Uterus (tissue), 4 donors: ENCODE measurements around the gene PREX1. TPM values are rescaled to one million over a fixed set of nuclear protein-coding genes. Genes with fewer than 3 reads are reported as not detected.
"Not testable (repeated sequence)": the region's sequence is repeated elsewhere in the genome, so short reads cannot be mapped to it uniquely, and the experiment has no call there.

Experiments used
- DNase-seq, 2 donors: peaks; one replicate each; pipeline ENCODE4 v3.0.0-alpha.2; 2019 to 2020
- H3K27ac ChIP-seq, 2 donors: fragments of 200-600 bp; sonication (generic); 1 replicate in 1 of 2; 2 replicates in 1 of 2; pipeline ENCODE4 v1.5.1; 2016 to 2018
- H3K27me3 ChIP-seq, 2 donors: fragments of 200-600 bp; sonication (generic); one replicate each; pipeline ENCODE4 v1.5.1; 2018 to 2019; ENCODE audit warnings: control low read depth in 1 of 2
- H3K36me3 ChIP-seq, 2 donors: fragments of 200-600 bp; sonication (generic); one replicate each; pipeline ENCODE4 v1.5.1; 2019; ENCODE audit warnings: control low read depth in 1 of 2
- H3K4me1 ChIP-seq, 2 donors: fragments of 200-600 bp; sonication (generic); one replicate each; pipeline ENCODE4 v1.5.1; 2018 to 2019; ENCODE audit warnings: control low read depth in 1 of 2
- H3K4me3 ChIP-seq, 2 donors: fragments of 200-600 bp; sonication (generic); 1 replicate in 1 of 2; 2 replicates in 1 of 2; pipeline ENCODE4 v1.5.1; 2018 to 2019; ENCODE audit warnings: mild to moderate bottlenecking in 1 of 2
- H3K9me3 ChIP-seq, 2 donors: fragments of 200-600 bp; sonication (generic); one replicate each; pipeline ENCODE4 v1.5.1; 2019; ENCODE audit warnings: control low read depth in 1 of 2
- POLR2A ChIP-seq, 2 donors: fragments of 450-650 bp; IDR thresholded peaks; one replicate each; pipeline ENCODE4 v1.6.1; 2016; ENCODE audit warnings: antibody characterized with exemption in 2 of 2, mild to moderate bottlenecking in 1 of 2, moderate library complexity in 1 of 2
- intact Hi-C: fragments of 100-400 bp; cut with DNase I; formaldehyde crosslinking; loops from one replicate; pipeline ENCODE4 v1.15.1; 2023; ENCODE audit warnings: low total_unique reads
- total RNA-seq, 4 donors: library from RNA; depleted of rRNA in 3 of 4; stranded (reverse); fragments of >200 nt in 3 of 4; gene quantifications; one replicate each; pipeline versions ENCODE4 v1.1.0 to v1.2.4, GENCODE V29; 2014 to 2023
- TF ChIP-seq, protein P1 (sequence below), 4 experiments: fragments of 200-600 bp in 2 of 4; fragments of 450-650 bp in 2 of 4; sonication (generic) in 2 of 4; IDR thresholded peaks; one replicate each; pipeline ENCODE4 v1.5.1; 2016 to 2019; ENCODE audit warnings: antibody characterized with exemption in 4 of 4, mild to moderate bottlenecking in 2 of 4, moderate library complexity in 1 of 4
- donor health status: DM: yes; HTN: yes; CAD: no.

PREX1 gene
- total RNA-seq, 4 donors from 2014 or later, result 3.6 to 19.7 (median 11.3) TPM

GRCh38 chr20:48761023-48761785 lies 66.6 kb downstream of the PREX1 start:
- Histone ChIP-seq H3K4me3 (no peak overlapping the region), H3K4me1 (no peaks in the 10 kb centered on the region), H3K36me3 (no peaks in the 10 kb centered on the region), H3K9me3 (no peaks in the 10 kb centered on the region), H3K27me3 (no peaks in the 10 kb centered on the region), H3K27ac (peak overlapping the region in 1 of 2 donors; percentile 15)
- no peak for DNase-seq
- TF ChIP-seq, protein P1, sequence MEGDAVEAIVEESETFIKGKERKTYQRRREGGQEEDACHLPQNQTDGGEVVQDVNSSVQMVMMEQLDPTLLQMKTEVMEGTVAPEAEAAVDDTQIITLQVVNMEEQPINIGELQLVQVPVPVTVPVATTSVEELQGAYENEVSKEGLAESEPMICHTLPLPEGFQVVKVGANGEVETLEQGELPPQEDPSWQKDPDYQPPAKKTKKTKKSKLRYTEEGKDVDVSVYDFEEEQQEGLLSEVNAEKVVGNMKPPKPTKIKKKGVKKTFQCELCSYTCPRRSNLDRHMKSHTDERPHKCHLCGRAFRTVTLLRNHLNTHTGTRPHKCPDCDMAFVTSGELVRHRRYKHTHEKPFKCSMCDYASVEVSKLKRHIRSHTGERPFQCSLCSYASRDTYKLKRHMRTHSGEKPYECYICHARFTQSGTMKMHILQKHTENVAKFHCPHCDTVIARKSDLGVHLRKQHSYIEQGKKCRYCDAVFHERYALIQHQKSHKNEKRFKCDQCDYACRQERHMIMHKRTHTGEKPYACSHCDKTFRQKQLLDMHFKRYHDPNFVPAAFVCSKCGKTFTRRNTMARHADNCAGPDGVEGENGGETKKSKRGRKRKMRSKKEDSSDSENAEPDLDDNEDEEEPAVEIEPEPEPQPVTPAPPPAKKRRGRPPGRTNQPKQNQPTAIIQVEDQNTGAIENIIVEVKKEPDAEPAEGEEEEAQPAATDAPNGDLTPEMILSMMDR (IDR thresholded peaks at IDR 0.05), result no peak
- TF ChIP-seq POLR2A (IDR thresholded peaks at IDR 0.05), result no peak
- intact Hi-C loops, result no loop called here

- DNase-seq, result no peak
- Histone ChIP-seq H3K27ac (peak overlapping the region in 1 of 2 donors; percentile 15), H3K4me1 (no peaks in the 10 kb centered on the region), H3K27me3 (no peaks in the 10 kb centered on the region), H3K9me3 (no peaks in the 10 kb centered on the region), H3K36me3 (no peaks in the 10 kb centered on the region), H3K4me3 (no peak overlapping the region)
- TF ChIP-seq, protein P1 (IDR thresholded peaks at IDR 0.05), result no peak
- no peak for TF ChIP-seq POLR2A (IDR thresholded peaks at IDR 0.05)
- intact Hi-C loops, result no loop called here
Measured at GRCh38 chr20:48760403-48760983, 67.3 kb downstream of the PREX1 start.

DNA sequence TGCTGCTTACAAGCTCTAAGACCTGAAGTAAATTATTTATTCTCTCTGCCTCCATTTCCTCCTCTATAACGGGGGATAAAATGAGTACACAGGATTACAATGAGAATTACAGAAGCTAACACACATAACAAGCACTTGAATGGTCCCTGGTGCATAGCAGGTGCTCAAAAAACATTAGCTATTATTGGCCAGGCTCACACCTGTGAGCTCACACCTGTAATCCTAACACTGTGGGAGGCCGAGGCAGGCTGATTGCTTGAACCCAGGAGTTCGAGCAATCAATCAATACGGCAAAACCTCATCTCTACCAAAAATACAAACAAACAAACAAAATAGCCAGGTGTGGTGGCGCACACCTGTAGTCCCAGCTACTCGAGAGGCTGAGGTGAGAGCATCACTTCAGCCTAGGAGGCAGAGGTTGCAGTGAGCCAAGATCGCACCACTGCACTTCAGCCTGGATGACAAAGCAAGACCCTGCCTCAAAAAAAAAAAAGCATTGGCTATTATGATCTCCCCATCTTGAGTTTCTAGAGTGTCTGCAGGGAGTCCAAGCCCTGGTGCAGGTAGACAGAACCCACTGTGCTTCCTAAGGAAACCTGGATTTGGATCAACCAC lies 68.1 kb downstream of the PREX1 start:
- DNase-seq, result no peak
- Histone ChIP-seq H3K4me1 (no peaks in the 10 kb centered on the region), H3K9me3 (no peaks in the 10 kb centered on the region), H3K27ac (no peak overlapping the region), H3K27me3 (no peaks in the 10 kb centered on the region), H3K36me3 (no peaks in the 10 kb centered on the region), H3K4me3 (no peak overlapping the region)
- intact Hi-C loops, result no loop called here
- TF ChIP-seq POLR2A (IDR thresholded peaks at IDR 0.05), result no peak
- TF ChIP-seq, protein P1 (IDR thresholded peaks at IDR 0.05), result no peak

DNA sequence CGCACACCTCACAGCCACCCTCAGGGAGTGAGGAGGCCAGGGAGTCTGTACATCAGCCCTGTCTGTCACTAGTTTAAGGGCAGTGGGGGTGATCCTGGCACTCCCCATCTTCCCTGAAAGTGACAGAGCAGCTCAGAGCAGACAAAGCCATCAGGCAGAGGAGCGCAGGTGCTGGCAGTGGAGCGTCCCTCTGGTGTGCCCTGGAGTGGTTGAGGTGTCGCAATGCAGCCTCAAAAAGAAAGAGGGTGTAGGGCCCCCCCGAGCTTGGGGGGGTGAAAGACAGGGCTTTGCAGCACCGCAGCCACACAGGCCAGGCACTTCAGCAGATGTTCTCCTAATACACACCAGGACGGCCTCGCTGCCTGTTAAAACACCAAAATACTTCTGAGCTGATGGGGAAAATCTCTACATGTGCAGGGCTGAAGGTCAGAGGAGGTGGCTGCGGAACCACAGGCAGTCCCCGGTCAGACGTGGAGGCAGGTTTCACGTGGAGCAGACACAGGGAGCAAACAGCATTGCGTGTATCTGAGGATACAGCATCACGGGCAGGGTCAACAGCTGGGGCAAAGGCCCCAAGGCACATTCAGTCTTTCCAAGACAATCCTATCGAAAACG lies 69.5 kb downstream of the PREX1 start:
- H3K27me3 ChIP-seq, result no peaks in the 10 kb centered on the region
- TF ChIP-seq, protein P1 (IDR thresholded peaks at IDR 0.05), result no peak
- TF ChIP-seq POLR2A (IDR thresholded peaks at IDR 0.05), result no peak
- no peak for DNase-seq
- no peak overlapping the region for H3K4me3 ChIP-seq
- H3K9me3 ChIP-seq, result no peaks in the 10 kb centered on the region
- H3K27ac ChIP-seq, result no peak overlapping the region
- H3K4me1 ChIP-seq, result no peaks in the 10 kb centered on the region
- H3K36me3 ChIP-seq, result no peaks in the 10 kb centered on the region
- intact Hi-C loops, result no loop called here

DNA sequence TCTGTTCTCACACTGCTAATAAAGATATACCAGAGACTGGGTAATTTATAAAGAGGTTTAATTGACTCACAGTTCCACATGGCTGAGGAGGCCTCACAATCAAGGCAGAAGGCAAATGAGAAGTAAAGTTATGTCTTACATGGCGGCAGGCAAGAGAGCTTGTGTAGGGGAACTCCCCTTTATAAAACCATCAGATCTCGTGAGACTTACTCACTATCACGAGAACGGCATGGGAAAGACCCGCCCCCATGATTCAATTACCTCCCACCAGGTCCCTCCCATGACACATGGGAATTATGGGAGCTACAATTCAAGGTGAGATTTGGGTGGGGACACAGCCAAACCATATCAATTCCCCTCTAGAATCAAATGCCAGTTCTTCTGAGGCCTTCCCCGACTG lies 71.0 kb downstream of the PREX1 start:
- DNase-seq, H3K36me3 ChIP-seq, intact Hi-C loops, H3K4me3 ChIP-seq, H3K9me3 ChIP-seq, H3K4me1 ChIP-seq, H3K27me3 ChIP-seq, H3K27ac ChIP-seq: not testable (repeated sequence)
